GM23338 (cell line): Measurements from ENCODE around the gene NUDT2. TPM values are rescaled to one million over a fixed set of nuclear protein-coding genes. Genes with fewer than 3 reads are reported as not detected.

Experiments
- ATAC-seq: fragments of 200-7000 bp; cut with Tn5 transposase; 3 replicates; pipeline ENCODE4 v1.9.1; 2020
- DNase-seq: peaks from one replicate; pipeline ENCODE4 v3.0.0-alpha.2; 2015; ENCODE audit warnings: low spot score
- H2AFZ ChIP-seq: fragments of 200-600 bp; sonication (generic); 2 replicates; pipeline ENCODE4 v1.8.0; 2016; ENCODE audit warnings: antibody characterized with exemption, mild to moderate bottlenecking, moderate library complexity
- H3F3A ChIP-seq: fragments of 200-600 bp; sonication (generic); replicated peaks from 2 replicates; pipeline ENCODE4 v1.8.0; 2017; ENCODE audit warnings: antibody characterized with exemption, mixed run types, low read depth
- H3K27ac ChIP-seq: fragments of 200-600 bp; sonication (generic); 2 replicates; pipeline ENCODE4 v1.6.1; 2016; ENCODE audit warnings: low read depth
- H3K27me3 ChIP-seq: fragments of 200-600 bp; sonication (generic); 2 replicates; pipeline ENCODE4 v1.8.0; 2016; ENCODE audit warnings: mild to moderate bottlenecking, mixed run types, moderate library complexity; ENCODE audit not compliant: insufficient read depth
- H3K36me3 ChIP-seq: fragments of 200-600 bp; sonication (generic); 2 replicates; pipeline ENCODE4 v1.8.0; 2016; ENCODE audit warnings: mild to moderate bottlenecking; ENCODE audit not compliant: insufficient read depth
- H3K4me1 ChIP-seq: fragments of 200-600 bp; sonication (generic); 2 replicates; pipeline ENCODE4 v1.8.0; 2016; ENCODE audit warnings: mild to moderate bottlenecking, moderate library complexity; ENCODE audit not compliant: insufficient read depth
- H3K4me2 ChIP-seq: fragments of 200-600 bp; sonication (generic); 2 replicates; pipeline ENCODE4 v1.7.1; 2017; ENCODE audit warnings: mixed run types
- H3K4me3 ChIP-seq: fragments of 200-600 bp; sonication (generic); 2 replicates; pipeline ENCODE4 v1.6.1; 2016; ENCODE audit warnings: mixed run types
- H3K79me2 ChIP-seq: fragments of 200-600 bp; sonication (generic); replicated peaks from 2 replicates; pipeline ENCODE4 v1.8.0; 2017; ENCODE audit warnings: mild to moderate bottlenecking; ENCODE audit not compliant: insufficient read depth
- H3K9me2 ChIP-seq: fragments of 200-600 bp; sonication (generic); 2 replicates; pipeline ENCODE4 v1.8.0; 2017; ENCODE audit not compliant: insufficient read depth
- H4K20me1 ChIP-seq: fragments of 200-600 bp; sonication (generic); replicated peaks from 2 replicates; pipeline ENCODE4 v1.8.0; 2017; ENCODE audit warnings: mild to moderate bottlenecking; ENCODE audit not compliant: insufficient read depth
- H3K27ac Mint-ChIP-seq: 2 replicates; pipeline ENCODE4 v1.8.0; 2020; ENCODE audit warnings: inconsistent platforms, mild to moderate bottlenecking, moderate library complexity, mixed read lengths
- H3K27me3 Mint-ChIP-seq: 3 replicates; pipeline ENCODE4 v1.8.0; 2022; ENCODE audit warnings: low read depth, mild to moderate bottlenecking, moderate library complexity, mixed read lengths, inconsistent platforms; ENCODE audit not compliant: insufficient read depth, poor library complexity
- H3K36me3 Mint-ChIP-seq: 3 replicates; pipeline ENCODE4 v1.8.0; 2021; ENCODE audit warnings: low read depth, mild to moderate bottlenecking, inconsistent platforms, moderate library complexity, mixed read lengths
- H3K4me1 Mint-ChIP-seq: 3 replicates; pipeline ENCODE4 v1.8.0; 2020; ENCODE audit warnings: mild to moderate bottlenecking, inconsistent platforms, mixed read lengths
- H3K4me3 Mint-ChIP-seq: 3 replicates; pipeline ENCODE4 v1.8.0; 2021; ENCODE audit warnings: moderate library complexity, mild to moderate bottlenecking, inconsistent platforms, mixed read lengths
- H3K9me3 Mint-ChIP-seq: 3 replicates; pipeline ENCODE4 v1.8.0; 2020; ENCODE audit warnings: moderate library complexity, mild to moderate bottlenecking, inconsistent platforms, mixed read lengths
- CTCF ChIP-seq, 2 experiments: fragments of 200-600 bp in 1 of 2; sonication (generic) in 1 of 2; conservative IDR thresholded peaks; 2 replicates each; pipeline versions ENCODE4 v1.5.1 to v1.6.1; 2016 to 2017; ENCODE audit warnings: antibody characterized with exemption in 2 of 2, low read depth in 2 of 2, mild to moderate bottlenecking in 2 of 2, moderate library complexity in 1 of 2
- EZH2 ChIP-seq: fragments of 200-600 bp; sonication (generic); IDR thresholded peaks from one replicate; pipeline ENCODE4 v1.8.0; 2017; ENCODE audit warnings: antibody characterized with exemption, mild to moderate bottlenecking, low read depth; ENCODE audit not compliant: unreplicated experiment
- POLR2AphosphoS5 ChIP-seq: IDR thresholded peaks from 2 replicates; pipeline ENCODE4 v1.6.1; 2016; ENCODE audit warnings: antibody characterized with exemption, low read depth
- REST ChIP-seq: IDR thresholded peaks from one replicate; pipeline ENCODE4 v1.6.1; 2018; ENCODE audit warnings: antibody characterized with exemption; ENCODE audit not compliant: unreplicated experiment
- ZNF331 ChIP-seq: fragments of 250-450 bp; sonication (Bioruptor Pico); IDR thresholded peaks from 2 replicates; pipeline ENCODE4 v1.5.0; 2020; ENCODE audit warnings: low read depth, mild to moderate bottlenecking, moderate library complexity
- ZNF462 ChIP-seq: fragments of 250-450 bp; sonication (Bioruptor Pico); IDR thresholded peaks from 2 replicates; pipeline ENCODE4 v1.5.0; 2020; ENCODE audit warnings: mild to moderate bottlenecking, moderate library complexity
- polyA plus RNA-seq: library from polyadenylated mRNA; unstranded; fragments of >200 nt; fragmentation: Nextera tagmentation; extraction: Ambion mirVana; gene quantifications from 2 replicates; pipeline ENCODE4 v1.2.1, GENCODE V29; 2016
- total RNA-seq: library from RNA; depleted of rRNA; stranded (reverse); fragments of >200 nt; shearing (Covaris generic); gene quantifications from 2 replicates; pipeline ENCODE4 v1.2.3, GENCODE V29; 2014

Gene NUDT2
- total and polyA plus RNA-seq, 2 experiments from 2014 or later, result 9.5 to 16.4 TPM

GRCh38 chr9:34362614-34363214 lies 33.3 kb downstream of the NUDT2 start:
- Mint-ChIP-seq H3K36me3 (peaks cover 12% of the 10 kb centered on the region), H3K27ac (no peak overlapping the region), H3K4me3 (peak overlapping the region; percentile 26; the same call in 1 of the 3 replicates), H3K9me3 (peaks cover 12% of the 10 kb centered on the region), H3K4me1 (peaks cover 24% of the 10 kb centered on the region), H3K27me3 (peaks cover 4% of the 10 kb centered on the region)
- Histone ChIP-seq H3K27ac (no peak overlapping the region), H3K79me2 (no peaks in the 10 kb centered on the region), H4K20me1 (no peaks in the 10 kb centered on the region), H3K36me3 (no peaks in the 10 kb centered on the region), H3F3A (no peaks in the 10 kb centered on the region), H3K4me1 (peaks cover 26% of the 10 kb centered on the region), H3K4me2 (peak overlapping the region; percentile 58; the same call in 1 of the 2 replicates), H2AFZ (peak overlapping the region; percentile 70), H3K27me3 (no peaks in the 10 kb centered on the region), H3K9me2 (0 out of 2 replicates have a peak, but pooled peaks cover 3% of the 10 kb centered on the region), H3K4me3 (no peak overlapping the region)
- ATAC-seq (no peak), DNase-seq (no peak)
- TF ChIP-seq CTCF (conservative IDR thresholded peaks at IDR 0.05; ENCODE audit: low read depth in 2 of 2), result no peak
- TF ChIP-seq REST, result no peak
- TF ChIP-seq POLR2AphosphoS5, result no peak
- TF ChIP-seq ZNF462 (CRISPR knock-in tag), result no peak
- no peak for TF ChIP-seq EZH2
- no peak for TF ChIP-seq ZNF331 (CRISPR knock-in tag)
